Transverse colon (tissue), 4 donors: ENCODE results near the gene PPP2R2C. TPM values are rescaled to one million over a fixed set of nuclear protein-coding genes. Genes with fewer than 3 reads are reported as not detected.

ENCODE experiments used
- DNase-seq: peaks from one replicate; pipeline ENCODE4 v3.0.0-alpha.2; 2019
- H3K27ac ChIP-seq, 4 donors: fragments of 200-600 bp; sonication (generic); 2 replicates each; pipeline ENCODE4 v1.5.1; 2016 to 2018; ENCODE audit warnings: inconsistent platforms in 4 of 4
- H3K27me3 ChIP-seq: fragments of 200-600 bp; sonication (generic); 2 replicates; pipeline ENCODE4 v1.5.1; 2017; ENCODE audit warnings: inconsistent platforms
- H3K36me3 ChIP-seq, 4 donors: fragments of 200-600 bp; sonication (generic); 2 replicates each; pipeline ENCODE4 v1.5.1; 2017 to 2019; ENCODE audit warnings: inconsistent platforms in 4 of 4
- H3K4me1 ChIP-seq, 4 donors: fragments of 200-600 bp; sonication (generic); 2 replicates each; pipeline ENCODE4 v1.5.1; 2017 to 2020; ENCODE audit warnings: inconsistent platforms in 4 of 4
- H3K4me3 ChIP-seq, 4 donors: fragments of 200-600 bp; sonication (generic); 1 replicate in 1 of 4; 2 replicates in 3 of 4; pipeline versions ENCODE4 v1.5.1 to v1.6.1; 2017 to 2019; ENCODE audit warnings: inconsistent platforms in 4 of 4
- H3K9me3 ChIP-seq, 2 donors: fragments of 200-600 bp; sonication (generic); 2 replicates each; pipeline ENCODE4 v1.5.1; 2017 to 2019; ENCODE audit warnings: inconsistent platforms in 2 of 2
- EP300 ChIP-seq: sonication (generic); formaldehyde crosslinking; IDR thresholded peaks from one replicate; pipeline ENCODE4 v1.6.1; 2017; ENCODE audit warnings: antibody characterized with exemption, low read depth
- POLR2A ChIP-seq: fragments of 450-650 bp; IDR thresholded peaks from one replicate; pipeline ENCODE4 v1.6.1; 2016; ENCODE audit warnings: antibody characterized with exemption, mild to moderate bottlenecking, moderate library complexity
- POLR2AphosphoS5 ChIP-seq, 3 donors: sonication (generic); formaldehyde crosslinking; IDR thresholded peaks; one replicate each; pipeline ENCODE4 v1.6.1; 2016; ENCODE audit warnings: antibody characterized with exemption in 3 of 3
- WGBS, 2 donors: methylation state at CpG; one replicate each; pipeline ENCODE4 v1.1.5; 2018; ENCODE audit warnings: low coverage in 1 of 2; 5-methylcytosine and 5-hydroxymethylcytosine counted together
- in situ Hi-C, 4 donors: fragments of 200-750 bp; cut with MboI; loops; one replicate each; pipeline versions ENCODE4 v1.15.0 to v1.15.1; 2017; ENCODE audit warnings: low sequenced_read_pairs in 3 of 4, low pct_ligation_motif_present in 1 of 4, low pct_unique_long_range_greater_than_20kb in 1 of 4
- intact Hi-C: fragments of 100-400 bp; cut with DNase I; formaldehyde crosslinking; loops from one replicate; pipeline ENCODE4 v1.15.1; 2023; ENCODE audit warnings: low total_unique reads
- total RNA-seq, 4 donors: library from RNA; depleted of rRNA; stranded (reverse); fragments of >200 nt; gene quantifications; one replicate each; pipeline ENCODE4 v1.1.0, GENCODE V29; 2016
- TF ChIP-seq, protein P1 (sequence below), 5 experiments: fragments of 200-600 bp in 3 of 5; fragments of 450-650 bp in 2 of 5; sonication (generic) in 3 of 5; IDR thresholded peaks; 1 replicate in 2 of 5; 2 replicates in 3 of 5; pipeline ENCODE4 v1.5.1; 2016 to 2017; ENCODE audit warnings: antibody characterized with exemption in 5 of 5, inconsistent platforms in 3 of 5, mild to moderate bottlenecking in 2 of 5, moderate library complexity in 1 of 5

PPP2R2C gene
- total RNA-seq, 4 donors from 2014 or later = 0.27 to 8.8 (median 1.7) TPM

DNA sequence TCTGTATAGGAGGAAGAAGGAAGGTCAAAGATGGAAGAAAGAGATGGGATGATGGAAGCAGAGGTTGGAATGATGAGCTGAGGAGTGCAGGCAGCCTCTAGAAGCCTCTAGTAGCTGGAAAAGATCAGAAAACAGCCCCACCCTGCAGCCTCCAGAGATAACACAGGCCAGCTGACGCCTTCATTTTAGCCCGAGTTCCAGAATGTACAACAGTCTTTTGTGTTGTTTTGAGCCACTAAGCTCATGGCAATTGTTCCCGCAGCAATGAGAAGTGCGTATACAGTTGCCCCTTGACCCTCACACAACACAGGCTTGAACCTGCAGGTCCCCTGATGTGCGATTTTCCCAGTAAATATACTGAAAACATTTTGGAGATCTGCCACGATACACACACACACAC, 130.7 kb downstream of the PPP2R2C start:
- intact Hi-C loops = no loop called here
- Histone ChIP-seq H3K27me3 (peaks cover 42% of the 10 kb centered on the region), H3K4me1 (no peaks in the 10 kb centered on the region), H3K4me3 (no peak overlapping the region), H3K36me3 (no peaks in the 10 kb centered on the region), H3K9me3 (no peaks in the 10 kb centered on the region), H3K27ac (no peak overlapping the region)
- no peak for DNase-seq
- TF ChIP-seq POLR2A (no peak), EP300 (no peak), POLR2AphosphoS5 (IDR thresholded peaks at IDR 0.05) (no peak)
- TF ChIP-seq, protein P1, sequence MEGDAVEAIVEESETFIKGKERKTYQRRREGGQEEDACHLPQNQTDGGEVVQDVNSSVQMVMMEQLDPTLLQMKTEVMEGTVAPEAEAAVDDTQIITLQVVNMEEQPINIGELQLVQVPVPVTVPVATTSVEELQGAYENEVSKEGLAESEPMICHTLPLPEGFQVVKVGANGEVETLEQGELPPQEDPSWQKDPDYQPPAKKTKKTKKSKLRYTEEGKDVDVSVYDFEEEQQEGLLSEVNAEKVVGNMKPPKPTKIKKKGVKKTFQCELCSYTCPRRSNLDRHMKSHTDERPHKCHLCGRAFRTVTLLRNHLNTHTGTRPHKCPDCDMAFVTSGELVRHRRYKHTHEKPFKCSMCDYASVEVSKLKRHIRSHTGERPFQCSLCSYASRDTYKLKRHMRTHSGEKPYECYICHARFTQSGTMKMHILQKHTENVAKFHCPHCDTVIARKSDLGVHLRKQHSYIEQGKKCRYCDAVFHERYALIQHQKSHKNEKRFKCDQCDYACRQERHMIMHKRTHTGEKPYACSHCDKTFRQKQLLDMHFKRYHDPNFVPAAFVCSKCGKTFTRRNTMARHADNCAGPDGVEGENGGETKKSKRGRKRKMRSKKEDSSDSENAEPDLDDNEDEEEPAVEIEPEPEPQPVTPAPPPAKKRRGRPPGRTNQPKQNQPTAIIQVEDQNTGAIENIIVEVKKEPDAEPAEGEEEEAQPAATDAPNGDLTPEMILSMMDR (IDR thresholded peaks at IDR 0.05) = no peak
- in situ Hi-C loops = no loop called here
- WGBS, 2 donors = 59% methylated on average over 6 of the region's 6 CpGs; no CpG with 5 or more reads in 1 of the 2 donors

DNA sequence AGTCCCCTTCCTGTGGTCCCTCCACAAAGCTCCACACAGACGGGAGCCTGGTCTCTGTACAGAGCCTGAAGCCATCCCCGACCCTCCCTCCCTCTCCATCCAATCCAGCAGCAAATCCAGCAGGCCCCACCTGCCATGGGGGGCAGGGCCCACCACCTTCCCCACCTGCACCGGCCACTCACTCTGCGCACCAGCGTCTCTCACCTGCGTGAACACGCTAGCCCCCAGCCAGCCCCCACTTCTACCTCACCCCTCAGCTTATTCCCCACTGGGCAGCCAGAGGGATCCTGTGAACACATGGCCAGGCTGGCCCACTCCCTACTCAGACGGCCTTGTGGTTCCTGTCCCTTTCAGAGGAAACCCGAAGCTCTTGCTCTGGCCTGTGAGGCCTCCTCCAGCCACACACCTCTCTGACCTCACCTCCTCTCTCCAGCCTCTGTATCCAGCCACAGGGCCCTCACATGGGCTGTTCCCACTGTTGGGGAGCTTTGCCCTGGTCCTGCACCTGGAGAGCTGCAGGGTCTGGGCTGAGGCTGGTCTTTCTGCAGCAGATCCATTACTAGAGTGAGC, 131.9 kb downstream of the PPP2R2C start:
- DNase-seq = no peak
- H3K9me3 ChIP-seq = no peaks in the 10 kb centered on the region
- H3K27ac ChIP-seq = no peak overlapping the region
- in situ Hi-C loops = no loop called here
- intact Hi-C loops = no loop called here
- H3K36me3 ChIP-seq = no peaks in the 10 kb centered on the region
- TF ChIP-seq POLR2A (no peak), POLR2AphosphoS5 (IDR thresholded peaks at IDR 0.05) (no peak), EP300 (no peak)
- TF ChIP-seq, protein P1 (IDR thresholded peaks at IDR 0.05) = no peak
- peaks cover 48% of the 10 kb centered on the region for H3K27me3 ChIP-seq
- H3K4me1 ChIP-seq = no peaks in the 10 kb centered on the region
- WGBS, 2 donors = 64 to 69% methylated on average over 7 to 9 of the region's 9 CpGs
- H3K4me3 ChIP-seq = no peak overlapping the region

DNA sequence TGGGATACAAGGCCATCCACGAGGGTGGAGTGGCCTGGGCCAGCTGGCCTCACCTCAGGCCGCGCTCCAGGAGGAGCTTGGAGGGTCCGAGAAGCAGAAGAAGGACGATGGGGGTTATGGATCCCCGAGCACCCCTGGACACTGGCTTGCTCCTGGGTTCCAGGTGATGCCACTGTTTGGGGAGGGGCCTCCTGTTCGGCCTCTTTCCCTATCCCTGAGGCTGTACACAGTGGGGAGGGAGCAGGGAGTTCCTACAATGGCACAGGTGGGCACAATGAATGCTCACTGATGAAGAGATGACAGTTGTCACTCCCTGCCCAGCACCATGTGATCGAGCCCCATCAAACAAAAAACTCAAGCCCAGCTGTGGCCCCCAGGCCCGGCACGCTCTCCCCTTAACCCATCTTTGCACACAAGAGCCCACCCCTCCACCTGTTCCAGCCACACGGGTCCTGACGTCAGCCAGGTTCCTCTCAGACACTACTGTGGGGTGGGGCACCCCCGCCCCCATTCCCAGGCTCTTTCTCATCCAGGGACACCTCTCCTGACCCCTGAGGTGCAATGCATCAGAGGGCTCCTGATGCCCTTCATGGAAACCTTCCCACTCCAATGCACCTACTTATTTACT, 132.5 kb downstream of the PPP2R2C start:
- H3K4me1 ChIP-seq = no peaks in the 10 kb centered on the region
- in situ Hi-C loops (no loop called here), intact Hi-C loops (no loop called here)
- H3K27me3 ChIP-seq = peaks cover 52% of the 10 kb centered on the region
- H3K9me3 ChIP-seq = no peaks in the 10 kb centered on the region
- no peak overlapping the region for H3K4me3 ChIP-seq
- H3K36me3 ChIP-seq = no peaks in the 10 kb centered on the region
- no peak overlapping the region for H3K27ac ChIP-seq
- no peak for DNase-seq
- WGBS, 2 donors = 74 to 80% methylated on average over 1 to 11 of the region's 13 CpGs
- TF ChIP-seq, protein P1 (IDR thresholded peaks at IDR 0.05) = no peak
- TF ChIP-seq POLR2A (no peak), EP300 (no peak), POLR2AphosphoS5 (IDR thresholded peaks at IDR 0.05) (no peak)

DNA sequence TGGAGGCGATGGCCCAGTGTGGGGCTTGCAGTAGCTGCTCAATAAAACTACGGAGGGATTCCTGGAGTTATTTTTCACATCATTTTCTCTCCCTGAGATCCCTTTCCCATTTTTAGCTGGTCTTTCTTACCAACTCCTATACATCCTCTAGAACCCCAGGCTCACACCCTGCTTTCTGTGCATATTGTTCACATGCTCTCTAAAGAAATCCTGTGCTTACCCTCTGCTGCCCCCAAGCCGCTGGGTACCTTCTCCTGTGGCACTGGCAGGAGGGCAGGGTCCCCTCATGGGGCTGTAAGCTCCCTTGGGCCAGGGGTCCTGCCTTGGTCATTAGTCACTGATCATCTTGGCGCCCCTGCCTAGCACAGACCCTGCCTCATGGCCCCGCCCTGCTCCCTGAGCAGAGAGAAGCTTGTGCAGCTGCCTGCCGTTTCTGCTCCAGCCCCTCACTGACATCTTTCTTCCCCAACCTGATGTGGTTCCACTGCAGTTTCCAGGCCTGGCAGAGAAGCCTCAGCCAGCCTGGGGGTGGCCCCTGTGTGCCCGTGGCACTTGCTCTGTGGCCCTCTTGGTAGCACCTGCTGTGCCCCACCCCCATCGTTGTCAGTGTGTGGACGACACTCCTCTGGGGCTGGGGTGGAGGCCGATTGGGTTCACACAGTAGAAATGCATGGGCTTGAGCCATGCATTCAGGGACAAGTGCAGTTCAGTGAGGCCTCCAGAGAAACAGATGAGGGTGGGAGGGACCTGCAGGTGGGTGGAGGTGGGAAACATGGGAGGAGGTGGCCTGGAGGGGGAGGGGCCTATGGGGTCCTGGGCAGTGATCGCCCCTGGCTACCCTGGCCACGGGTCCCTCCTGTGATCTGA, 133.2 kb downstream of the PPP2R2C start:
- peaks cover 52% of the 10 kb centered on the region for H3K27me3 ChIP-seq
- no peak overlapping the region for H3K27ac ChIP-seq
- H3K36me3 ChIP-seq = no peaks in the 10 kb centered on the region
- no peak overlapping the region for H3K4me3 ChIP-seq
- DNase-seq = no peak
- intact Hi-C loops (no loop called here), in situ Hi-C loops (no loop called here)
- H3K4me1 ChIP-seq = no peaks in the 10 kb centered on the region
- 66 to 88% methylated on average over 4 to 12 of the region's 12 CpGs for WGBS, 2 donors
- H3K9me3 ChIP-seq = no peaks in the 10 kb centered on the region
- TF ChIP-seq, protein P1 (IDR thresholded peaks at IDR 0.05) = no peak
- no peak for TF ChIP-seq EP300
- TF ChIP-seq POLR2AphosphoS5 (IDR thresholded peaks at IDR 0.05) = no peak
- TF ChIP-seq POLR2A = no peak
